Transverse colon (tissue), 3 donors: Measurements from ENCODE around the gene CRIP1.

ENCODE experiments used
- EP300 ChIP-seq: sonication (generic); formaldehyde crosslinking; IDR thresholded peaks from one replicate; pipeline ENCODE4 v1.6.1; 2017; ENCODE audit warnings: antibody characterized with exemption, low read depth
- POLR2A ChIP-seq: fragments of 450-650 bp; IDR thresholded peaks from one replicate; pipeline ENCODE4 v1.6.1; 2016; ENCODE audit warnings: antibody characterized with exemption, mild to moderate bottlenecking, moderate library complexity
- TF ChIP-seq, protein P1 (sequence below), 5 experiments: fragments of 200-600 bp in 3 of 5; fragments of 450-650 bp in 2 of 5; sonication (generic) in 3 of 5; IDR thresholded peaks; 1 replicate in 2 of 5; 2 replicates in 3 of 5; pipeline ENCODE4 v1.5.1; 2016 to 2017; ENCODE audit warnings: antibody characterized with exemption in 5 of 5, inconsistent platforms in 3 of 5, mild to moderate bottlenecking in 2 of 5, moderate library complexity in 1 of 5

DNA sequence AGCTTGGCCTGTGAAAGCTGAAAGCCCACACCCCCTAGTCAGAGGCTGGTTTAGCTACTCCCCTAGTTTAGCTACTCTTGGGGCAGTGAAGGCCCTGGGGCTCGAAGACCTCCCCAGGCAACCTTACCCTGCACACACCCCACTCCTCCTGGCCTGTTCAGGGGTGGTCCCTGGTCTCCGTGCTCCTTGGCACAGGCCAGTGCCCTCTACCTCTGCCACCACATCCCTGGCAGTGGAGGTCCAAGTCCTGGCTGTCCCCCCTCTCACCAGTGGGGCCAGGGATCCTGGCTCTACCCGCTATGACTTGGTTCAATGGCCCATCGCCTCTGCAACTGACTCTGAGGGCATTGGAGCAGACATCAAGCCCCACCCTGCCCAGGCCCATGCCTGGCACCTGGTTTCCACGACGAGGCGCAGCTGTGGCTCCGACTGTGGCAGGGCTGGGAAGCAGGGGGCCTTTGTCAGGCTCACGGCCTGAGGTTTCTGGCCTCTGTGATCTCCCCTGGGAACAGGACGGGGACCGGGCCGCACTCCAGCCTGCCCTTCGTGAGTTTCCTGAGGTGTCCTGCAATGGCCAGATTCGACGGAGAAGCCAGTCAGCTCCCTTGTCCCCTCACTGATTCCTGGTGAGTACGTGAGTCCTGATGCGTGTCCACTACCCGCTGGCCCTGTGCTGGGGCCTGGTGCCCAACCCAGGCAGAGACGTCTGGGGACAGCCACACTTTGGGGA lies 45.4 kb downstream of the CRIP1 start:
- TF ChIP-seq, protein P1, sequence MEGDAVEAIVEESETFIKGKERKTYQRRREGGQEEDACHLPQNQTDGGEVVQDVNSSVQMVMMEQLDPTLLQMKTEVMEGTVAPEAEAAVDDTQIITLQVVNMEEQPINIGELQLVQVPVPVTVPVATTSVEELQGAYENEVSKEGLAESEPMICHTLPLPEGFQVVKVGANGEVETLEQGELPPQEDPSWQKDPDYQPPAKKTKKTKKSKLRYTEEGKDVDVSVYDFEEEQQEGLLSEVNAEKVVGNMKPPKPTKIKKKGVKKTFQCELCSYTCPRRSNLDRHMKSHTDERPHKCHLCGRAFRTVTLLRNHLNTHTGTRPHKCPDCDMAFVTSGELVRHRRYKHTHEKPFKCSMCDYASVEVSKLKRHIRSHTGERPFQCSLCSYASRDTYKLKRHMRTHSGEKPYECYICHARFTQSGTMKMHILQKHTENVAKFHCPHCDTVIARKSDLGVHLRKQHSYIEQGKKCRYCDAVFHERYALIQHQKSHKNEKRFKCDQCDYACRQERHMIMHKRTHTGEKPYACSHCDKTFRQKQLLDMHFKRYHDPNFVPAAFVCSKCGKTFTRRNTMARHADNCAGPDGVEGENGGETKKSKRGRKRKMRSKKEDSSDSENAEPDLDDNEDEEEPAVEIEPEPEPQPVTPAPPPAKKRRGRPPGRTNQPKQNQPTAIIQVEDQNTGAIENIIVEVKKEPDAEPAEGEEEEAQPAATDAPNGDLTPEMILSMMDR (IDR thresholded peaks at IDR 0.05), result no peak
- no peak for TF ChIP-seq EP300
- TF ChIP-seq POLR2A, result no peak
